Right ventricle myocardium superior (tissue), 1 donor: ENCODE results near the gene FKBP5. TPM values are rescaled to one million over a fixed set of nuclear protein-coding genes. Genes with fewer than 3 reads are reported as not detected.
A peak's percentile ranks its signal among the peaks of the same experiment; 100 is the strongest.

ENCODE experiments used
- ATAC-seq: fragments of 200-7000 bp; cut with Tn5 transposase; one replicate; pipeline ENCODE4 v1.9.1; 2020; ENCODE audit warnings: mild to moderate bottlenecking; ENCODE audit not compliant: poor library complexity
- DNase-seq: peaks from one replicate; pipeline ENCODE4 v3.0.0-alpha.2; 2020
- intact Hi-C: fragments of 100-400 bp; cut with DNase I; formaldehyde crosslinking; loops from one replicate; pipeline ENCODE4 v1.11.2; 2022
- total RNA-seq: library from RNA; stranded (reverse); fragmentation: NEBNext Ultra II Directional; extraction: Animal tissue kit (Norgen Biotek cat#: 25700); gene quantifications from one replicate; pipeline ENCODE4 v1.2.1, GENCODE V29; 2021
- donor health status: DM: no; HTN: yes; CAD: no; lungs with severe emphysema.

The FKBP5 gene
- total RNA-seq, 1 donor from 2014 or later: 106 TPM

DNA sequence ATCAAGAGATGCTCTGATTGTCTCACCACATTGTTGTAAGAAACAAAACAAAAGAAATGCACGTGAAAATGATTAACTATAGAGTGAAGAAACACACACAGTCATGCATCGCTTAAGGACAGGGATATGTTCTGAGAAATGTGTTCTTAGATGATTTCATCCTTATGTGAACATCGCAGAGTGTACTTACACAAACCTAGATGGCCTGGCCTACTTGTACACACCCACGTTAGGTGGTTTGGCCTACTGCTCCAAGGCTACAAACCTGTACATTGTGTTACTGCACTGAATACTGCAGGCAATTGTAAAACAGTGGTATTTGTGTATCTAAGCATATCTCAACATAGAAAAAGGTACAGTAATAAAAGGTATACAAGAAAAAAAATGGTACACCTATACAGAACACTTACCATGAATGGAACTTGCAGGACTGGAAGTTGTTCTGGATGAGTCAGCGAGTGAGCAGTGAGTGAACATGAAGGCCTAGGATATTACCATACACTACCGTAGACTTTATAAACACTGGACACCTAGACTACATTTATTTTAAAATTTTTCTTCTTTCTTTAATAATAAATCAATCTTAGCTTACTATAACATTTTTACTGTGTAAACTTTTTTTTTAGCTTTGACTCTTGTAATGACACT lies 48.6 kb downstream of the FKBP5 start:
- no peak for DNase-seq
- intact Hi-C loops: no loop called here
- no peak for ATAC-seq

DNA sequence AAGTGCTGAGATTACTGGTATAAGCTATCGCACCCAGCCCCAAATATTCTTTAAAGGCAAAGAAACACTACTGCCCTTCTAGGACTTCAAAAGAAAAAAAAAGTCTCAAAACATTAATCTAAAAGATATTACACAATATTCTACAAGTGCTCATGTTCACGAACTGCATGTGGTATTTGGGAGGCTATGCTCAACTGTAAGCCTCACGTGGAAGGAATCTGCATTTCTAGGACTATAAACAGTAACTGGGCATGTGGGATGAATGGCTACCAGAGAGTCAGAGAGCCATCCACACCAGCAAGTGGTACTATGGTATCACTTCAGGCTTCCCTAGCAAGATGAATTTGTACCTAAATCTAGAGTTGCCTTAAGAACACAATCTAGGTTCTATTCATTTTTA lies 50.0 kb downstream of the FKBP5 start:
- intact Hi-C loops: no loop called here
- DNase-seq: no peak
- no peak for ATAC-seq

DNA sequence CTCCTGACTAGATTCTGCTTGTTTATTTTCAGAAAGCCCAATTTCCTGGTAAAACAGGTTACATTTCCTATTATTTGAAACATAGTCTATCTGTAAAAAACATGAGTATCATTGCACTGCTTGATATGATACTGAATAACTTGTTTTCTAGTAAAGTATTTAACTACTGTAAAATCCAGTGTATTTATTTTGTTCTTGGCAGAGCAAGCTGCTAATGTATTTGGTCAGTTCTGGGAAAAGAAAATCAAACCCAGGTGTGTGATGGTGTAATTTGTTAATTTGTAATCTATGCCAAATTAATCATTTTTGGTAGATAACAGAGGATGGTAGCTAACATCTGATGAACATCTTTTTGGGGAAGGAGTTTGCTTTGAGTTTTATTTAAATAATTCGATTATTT lies 50.8 kb downstream of the FKBP5 start:
- intact Hi-C loops: no loop called here
- DNase-seq (no peak), ATAC-seq (no peak)

DNA sequence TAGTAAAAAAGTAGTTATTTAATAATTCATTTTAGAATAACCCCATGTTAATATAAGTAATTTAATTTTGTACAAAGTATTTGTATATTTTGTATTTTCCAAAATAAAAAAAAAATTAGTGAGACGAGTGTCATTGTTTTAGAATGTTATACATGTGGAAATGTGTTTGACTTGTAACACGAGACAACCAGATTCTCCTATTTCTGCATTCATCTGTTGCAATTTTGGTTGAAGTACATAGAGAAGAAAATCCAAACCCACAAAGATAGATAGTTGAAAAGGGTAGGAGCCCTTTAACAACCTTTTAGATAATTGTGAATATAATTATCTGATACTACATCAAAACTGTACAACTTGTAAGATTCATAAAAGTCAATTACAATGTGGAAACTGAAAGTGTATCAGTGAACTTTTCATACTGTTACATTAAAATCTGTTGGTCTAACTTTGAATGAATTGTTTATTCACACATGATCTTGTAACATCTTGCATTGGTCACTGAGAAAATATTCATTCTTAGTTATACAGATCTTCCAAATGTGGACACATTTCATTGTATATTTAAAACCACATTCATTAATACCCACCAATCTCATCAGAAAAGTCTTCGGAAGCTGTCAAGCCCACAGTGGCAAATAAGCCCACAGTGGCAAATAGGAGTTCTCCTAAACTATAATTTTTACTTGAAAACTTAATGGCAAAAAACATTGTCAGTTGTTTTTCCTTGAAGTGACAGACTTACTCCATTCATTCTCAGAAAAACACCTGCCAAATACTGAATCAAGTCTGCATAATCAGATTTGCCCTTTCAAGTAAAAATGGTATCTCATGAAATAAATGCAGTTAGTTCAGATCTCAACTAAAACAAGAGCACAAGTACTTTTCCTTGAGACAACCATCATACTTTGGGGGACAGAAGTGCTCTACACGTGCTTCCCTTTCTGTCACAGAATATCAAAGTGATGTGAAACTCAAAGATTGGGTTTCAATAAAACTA lies 52.8 kb downstream of the FKBP5 start:
- ATAC-seq: no peak
- DNase-seq: no peak
- intact Hi-C loops: no loop called here

DNA sequence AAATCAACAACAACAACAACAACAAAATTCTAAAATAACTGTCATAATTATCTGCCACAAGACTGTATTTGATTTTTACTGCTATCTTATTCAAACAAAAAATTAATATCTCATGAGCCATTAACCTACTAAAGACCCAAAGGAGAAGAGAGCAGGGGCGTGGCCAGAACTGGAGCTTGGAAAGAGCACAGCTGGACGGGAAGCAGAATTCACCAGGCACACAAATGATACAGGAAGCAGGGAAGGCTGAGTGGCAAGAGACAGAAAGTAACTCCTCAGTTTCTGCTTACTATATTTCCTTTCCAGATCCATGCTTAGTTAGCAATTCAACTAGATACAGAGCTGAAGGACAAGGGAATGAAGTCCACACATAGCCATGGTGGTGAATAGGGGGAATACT lies 54.4 kb downstream of the FKBP5 start:
- intact Hi-C loops: no loop called here
- peak; percentile 71 for DNase-seq
- peak; percentile 66 for ATAC-seq

DNA sequence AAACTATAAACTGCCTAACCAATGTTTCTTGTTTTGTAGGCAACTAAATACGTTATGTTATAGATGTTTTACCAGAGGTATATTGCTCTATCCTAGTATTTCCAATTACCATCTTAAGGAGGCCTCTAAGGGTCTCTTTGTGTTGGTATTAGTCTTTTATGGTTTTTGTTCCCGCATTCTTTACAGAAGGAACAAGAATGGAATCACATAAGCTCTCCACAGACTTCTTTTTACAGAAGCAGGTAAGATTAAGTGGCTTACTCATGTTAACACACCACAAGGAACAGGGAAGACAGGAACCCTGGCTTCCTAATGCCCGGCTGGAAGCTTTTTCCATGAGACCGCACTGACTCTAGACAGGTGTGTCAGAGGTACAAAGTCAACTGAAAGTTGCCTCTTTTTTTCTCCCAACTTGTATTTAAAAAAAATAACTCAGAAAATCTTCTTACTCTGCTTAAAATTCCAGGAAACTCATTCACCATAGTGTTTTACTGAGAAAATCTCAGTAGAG lies 55.1 kb downstream of the FKBP5 start:
- intact Hi-C loops: no loop called here
- no peak for DNase-seq
- ATAC-seq: no peak

DNA sequence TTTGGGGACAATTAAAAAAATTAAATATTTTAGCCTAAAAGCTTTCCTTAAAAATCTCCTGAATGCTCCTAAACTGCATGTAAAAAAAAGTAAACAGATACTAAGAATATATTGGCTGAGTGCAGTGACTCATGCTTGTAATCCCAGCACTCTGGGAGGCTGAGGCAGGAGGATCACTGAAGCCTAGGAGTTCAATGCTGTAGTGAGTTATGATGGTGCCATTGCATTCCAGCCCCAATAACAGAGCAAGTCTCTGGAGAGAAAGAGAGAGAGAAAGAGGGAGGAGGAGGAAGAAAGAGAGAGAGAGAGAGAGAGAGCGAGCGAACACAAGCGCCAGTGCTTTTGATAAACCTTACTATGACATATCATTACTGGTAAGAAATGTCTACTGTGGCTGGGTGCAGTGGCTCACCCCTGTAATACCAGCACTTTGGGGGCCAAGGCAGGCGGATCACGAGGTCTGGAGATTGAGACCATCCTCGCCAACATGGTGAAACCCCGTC lies 58.8 kb downstream of the FKBP5 start:
- DNase-seq: no peak
- no peak for ATAC-seq
- intact Hi-C loops: no loop called here

DNA sequence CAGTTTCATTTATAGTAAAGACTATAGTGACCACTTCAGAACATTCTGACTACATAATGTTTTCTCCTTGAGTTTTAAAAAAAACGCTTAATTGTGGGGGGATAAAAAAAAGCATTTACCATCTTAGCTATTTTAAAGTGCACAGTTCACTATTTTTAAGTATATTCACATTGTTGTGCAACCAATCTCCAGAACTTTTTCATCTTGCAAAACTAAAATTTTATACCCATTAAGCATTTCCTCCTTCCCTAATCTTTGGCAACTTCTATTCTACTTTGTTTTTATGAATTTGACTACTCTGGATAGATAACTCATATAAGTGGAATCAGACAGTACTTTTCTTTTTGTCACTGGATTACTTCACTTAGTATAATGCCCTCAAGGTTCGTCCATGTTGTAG lies 62.3 kb downstream of the FKBP5 start:
- intact Hi-C loops: no loop called here
- no peak for ATAC-seq
- DNase-seq: no peak

DNA sequence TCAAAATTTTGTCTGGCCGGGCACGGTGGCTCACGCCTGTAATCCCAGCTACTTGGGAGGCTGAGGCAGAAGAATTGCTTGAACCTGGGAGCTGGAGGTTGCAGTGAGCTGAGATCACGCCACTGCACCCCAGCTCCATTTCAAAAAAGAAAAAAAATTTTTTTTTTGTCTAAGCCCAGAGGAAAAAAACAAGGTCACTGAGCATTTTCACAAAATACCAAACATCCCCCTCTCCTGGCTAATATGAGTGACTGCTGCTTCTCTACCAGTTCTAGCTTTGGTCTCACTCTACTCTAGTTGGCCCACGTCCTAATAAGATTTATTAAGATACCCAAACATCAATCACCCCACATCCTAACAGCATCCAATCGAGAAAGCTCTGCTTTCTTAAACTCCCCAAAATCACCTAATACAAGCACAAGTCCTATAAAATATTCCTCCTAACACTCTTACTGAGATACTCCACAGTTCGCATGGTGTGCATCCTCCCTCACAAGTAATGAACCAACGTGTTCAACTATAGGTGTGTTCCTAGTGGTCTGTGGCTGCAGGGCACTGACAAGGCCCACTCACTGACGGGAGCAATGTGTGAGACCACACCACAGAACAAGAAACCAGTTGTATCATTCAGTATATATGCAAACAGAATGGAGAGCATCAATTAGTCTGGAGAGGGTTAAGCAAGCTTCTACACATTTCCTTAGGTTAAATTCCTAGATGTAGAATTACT lies 64.2 kb downstream of the FKBP5 start:
- DNase-seq (no peak), ATAC-seq (peak; percentile 33)
- intact Hi-C loops: no loop called here

DNA sequence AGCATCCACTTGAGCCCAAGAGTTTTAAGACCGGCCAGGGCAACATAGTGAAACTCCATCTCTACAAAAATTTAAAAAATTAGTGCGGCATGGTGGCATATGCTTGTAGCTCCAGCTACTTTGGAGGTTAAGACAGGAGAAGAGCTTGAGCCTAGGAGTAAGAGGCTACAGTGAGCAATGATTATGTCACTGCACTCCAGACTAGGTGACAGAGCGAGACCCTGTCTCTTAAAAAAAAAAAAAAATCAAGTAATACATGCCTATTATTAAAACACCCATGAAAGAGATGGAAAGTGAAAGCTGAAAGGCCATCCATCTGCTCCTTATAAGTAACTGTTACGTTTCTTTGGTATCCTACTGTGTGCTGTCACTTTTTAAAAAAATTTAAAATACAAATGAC lies 66.4 kb downstream of the FKBP5 start:
- DNase-seq (no peak), ATAC-seq (no peak)
- intact Hi-C loops: no loop called here

DNA sequence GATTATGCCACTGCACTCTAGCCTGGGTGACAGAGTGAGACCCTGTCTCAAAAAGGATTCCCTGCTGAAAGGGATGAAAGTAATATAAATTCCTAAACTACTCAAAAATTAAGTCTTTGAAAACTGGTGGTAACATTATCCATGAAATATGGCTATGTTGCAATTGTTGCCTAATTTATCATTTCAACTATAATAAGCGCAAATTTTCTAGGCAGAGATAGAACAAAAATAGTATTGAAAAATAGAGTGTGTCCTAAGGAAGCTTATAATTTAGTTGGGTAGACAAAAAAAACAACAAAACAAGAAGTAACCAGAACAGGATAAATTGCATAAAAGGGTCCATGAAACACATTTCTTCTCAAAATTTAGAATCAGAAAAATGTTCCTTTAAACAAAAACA lies 68.0 kb downstream of the FKBP5 start:
- ATAC-seq (no peak), DNase-seq (no peak)
- intact Hi-C loops: no loop called here

DNA sequence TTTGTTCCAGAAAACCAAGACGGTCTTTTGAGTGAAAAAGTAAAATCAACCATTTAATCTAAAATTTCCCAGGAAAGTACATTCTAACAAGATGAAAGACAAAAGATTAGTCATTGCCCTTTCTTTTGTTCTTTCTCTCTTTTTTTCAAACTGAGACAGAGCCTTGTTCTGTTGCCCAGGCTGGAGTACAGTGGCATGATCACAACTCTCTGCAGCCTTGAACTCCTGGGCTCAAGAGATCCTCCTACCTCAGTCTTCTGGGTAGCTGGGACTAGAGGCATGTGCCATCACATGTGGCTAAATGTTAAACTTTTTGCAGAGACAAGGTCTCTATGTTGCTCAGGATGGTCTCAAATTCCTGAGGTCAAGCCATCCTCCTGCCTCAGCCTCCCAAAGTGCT lies 75.0 kb downstream of the FKBP5 start:
- intact Hi-C loops: no loop called here

DNA sequence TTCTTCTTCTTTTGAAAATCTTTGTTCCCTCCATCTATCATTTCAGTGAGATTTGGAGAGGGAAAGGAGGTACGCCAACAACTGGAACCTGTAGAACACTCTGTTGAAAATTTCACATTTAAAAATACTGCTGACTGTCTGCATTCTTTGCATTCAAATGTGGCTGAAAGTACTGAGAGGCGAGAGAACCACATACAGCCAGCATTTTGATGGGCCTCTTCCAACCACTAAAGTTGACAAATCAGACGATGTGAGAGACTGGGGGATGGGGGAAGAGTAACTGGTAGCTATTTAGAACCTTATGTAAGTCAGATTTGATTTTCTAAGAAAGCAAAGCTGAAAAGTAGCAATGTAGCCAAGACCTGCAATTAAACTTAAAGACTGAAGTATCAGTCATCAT lies 77.5 kb downstream of the FKBP5 start:
- DNase-seq: no peak
- peak; percentile 34 for ATAC-seq
- intact Hi-C loops: no loop called here

More for the DNA sequence above, 75.0 kb downstream of the FKBP5 start:
- DNase-seq: no peak
- no peak for ATAC-seq

DNA sequence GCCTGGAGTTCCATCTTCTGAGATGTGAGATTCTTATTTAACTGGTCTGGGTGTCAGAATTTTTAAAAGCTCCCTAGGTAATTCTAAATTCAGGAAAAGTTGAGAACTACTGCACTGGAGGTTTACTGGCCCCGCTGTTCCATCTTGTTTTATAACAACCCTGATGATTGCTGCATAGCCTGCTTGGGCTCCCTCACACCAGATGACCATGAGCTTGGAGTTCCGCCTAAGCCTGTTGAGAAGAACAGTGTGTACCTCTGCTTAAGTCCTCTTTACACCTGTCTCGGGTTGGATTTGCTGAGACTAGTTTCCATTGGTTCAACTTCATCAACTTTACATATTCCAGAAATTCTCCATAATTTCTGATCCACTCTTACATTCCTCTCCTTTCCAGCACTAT lies 77.9 kb downstream of the FKBP5 start:
- DNase-seq: peak; percentile 37
- peak; percentile 64 for ATAC-seq
- intact Hi-C loops: no loop called here

DNA sequence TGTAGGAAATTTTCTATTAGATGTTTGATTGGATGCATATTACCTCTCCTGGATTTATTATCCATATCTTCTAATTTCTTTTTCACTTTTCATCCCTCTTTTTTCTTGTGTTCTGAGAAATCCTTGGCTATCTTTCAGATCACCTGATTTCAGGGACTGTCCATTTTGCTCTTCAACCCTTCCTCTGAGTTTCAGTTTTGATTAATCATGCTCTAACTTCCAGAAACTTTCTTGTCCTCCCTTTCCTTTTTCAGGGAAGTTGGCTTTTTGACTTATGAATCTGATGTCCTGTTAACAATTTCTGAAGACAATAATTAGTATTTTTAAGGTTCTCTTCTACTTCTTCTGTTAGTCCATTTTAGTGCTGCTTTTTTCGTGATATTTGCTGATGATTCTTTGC lies 79.1 kb downstream of the FKBP5 start:
- intact Hi-C loops: loop anchor here (10.0 kb wide), 1 partner anchor 75 kb away; the partner anchor contains the start of gene FKBP5
- no peak for DNase-seq
- no peak for ATAC-seq

DNA sequence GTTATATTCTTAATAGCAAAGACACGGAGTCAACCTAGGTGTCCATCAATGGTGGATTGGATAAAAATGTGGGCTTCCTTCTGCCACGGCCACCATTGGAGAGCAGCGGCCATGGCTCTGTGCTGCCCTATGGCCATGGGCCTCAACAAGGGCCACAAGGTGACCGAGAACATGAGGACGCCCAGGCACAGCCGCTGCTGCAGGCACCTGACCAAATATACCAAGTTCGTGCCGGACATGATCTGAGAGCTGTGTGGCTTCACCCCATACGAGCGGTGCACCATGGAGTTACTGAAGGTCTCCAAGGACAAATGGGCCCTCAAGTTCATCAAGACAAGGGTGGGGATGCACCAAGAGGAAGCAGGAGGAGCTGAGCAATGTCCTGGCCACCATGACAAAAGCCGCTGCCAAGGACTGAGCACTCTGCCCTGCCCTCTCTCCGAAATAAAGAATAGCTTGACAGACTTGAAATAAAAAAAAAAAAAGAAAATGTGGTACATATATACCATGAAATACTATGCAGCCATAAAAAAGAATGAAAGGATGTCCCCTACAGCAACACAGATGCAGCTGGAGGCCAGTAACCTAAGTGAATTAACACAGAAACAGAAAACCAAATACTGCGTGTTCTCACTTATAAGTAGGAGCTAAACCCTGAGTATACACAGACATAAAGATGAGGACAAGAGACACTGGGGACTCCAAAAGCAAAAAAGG lies 81.0 kb downstream of the FKBP5 start:
- intact Hi-C loops: loop anchor here (10.0 kb wide), 1 partner anchor 77 kb away; the partner anchor contains the start of gene FKBP5
- ATAC-seq (no peak), DNase-seq (peak; percentile 38)

DNA sequence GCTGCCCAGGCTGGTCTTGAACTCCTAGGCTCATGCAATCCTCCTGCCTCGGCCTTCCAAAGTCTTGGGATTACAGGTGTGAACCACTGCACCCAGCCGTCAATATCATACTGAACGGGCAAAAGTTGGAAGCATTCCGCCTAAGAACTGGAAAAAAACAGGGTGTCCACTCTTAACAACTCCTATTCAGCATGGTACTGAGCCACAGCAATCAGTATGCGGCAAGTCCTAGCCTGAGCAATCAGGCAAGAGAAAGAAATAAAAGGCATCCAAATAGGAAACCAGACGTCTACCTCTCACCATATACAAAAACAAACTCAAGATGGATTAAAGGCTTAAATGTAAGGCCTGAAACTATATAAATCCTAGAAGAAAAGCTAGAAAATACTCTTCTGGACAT lies 83.1 kb downstream of the FKBP5 start:
- intact Hi-C loops: loop anchor here (10.0 kb wide), 1 partner anchor 79 kb away; the partner anchor contains the start of gene FKBP5
- DNase-seq (no peak), ATAC-seq (no peak)
